Smooth muscle cell (in vitro differentiated cells): ENCODE measurements around the gene KCNH5. TPM values are rescaled to one million over a fixed set of nuclear protein-coding genes. Genes with fewer than 3 reads are reported as not detected.

Experiments
- DNase-seq: peaks from one replicate; lab custom pipeline; 2025; ENCODE audit not compliant: unreplicated experiment; lab: John Stamatoyannopoulos, UW
- H2AFZ ChIP-seq: fragments of 200-600 bp; sonication (generic); 2 replicates; pipeline ENCODE4 v1.6.0; 2016; ENCODE audit warnings: antibody characterized with exemption, low read depth, mild to moderate bottlenecking
- H3F3A ChIP-seq: fragments of 200-600 bp; sonication (generic); 2 replicates; pipeline ENCODE4 v1.6.0; 2017; ENCODE audit warnings: antibody characterized with exemption, low read depth
- H3K27ac ChIP-seq: fragments of 200-600 bp; sonication (generic); 2 replicates; pipeline ENCODE4 v1.5.1; 2016; ENCODE audit warnings: low read depth, mild to moderate bottlenecking
- H3K27me3 ChIP-seq: fragments of 200-600 bp; sonication (generic); 2 replicates; pipeline ENCODE4 v1.6.1; 2016; ENCODE audit warnings: low read depth, mild to moderate bottlenecking
- H3K36me3 ChIP-seq: fragments of 200-600 bp; sonication (generic); 2 replicates; pipeline ENCODE4 v1.5.1; 2016; ENCODE audit warnings: low read depth
- H3K4me1 ChIP-seq: fragments of 200-600 bp; sonication (generic); 2 replicates; pipeline ENCODE4 v1.5.1; 2016; ENCODE audit warnings: low read depth
- H3K4me2 ChIP-seq: fragments of 200-600 bp; sonication (generic); 2 replicates; pipeline ENCODE4 v1.6.0; 2016; ENCODE audit warnings: mild to moderate bottlenecking
- H3K4me3 ChIP-seq: fragments of 200-600 bp; sonication (generic); 2 replicates; pipeline ENCODE4 v1.5.1; 2016; ENCODE audit warnings: mild to moderate bottlenecking
- H3K79me2 ChIP-seq: fragments of 200-600 bp; sonication (generic); 2 replicates; pipeline ENCODE4 v1.6.0; 2016; ENCODE audit warnings: low read depth, mild to moderate bottlenecking
- H3K9ac ChIP-seq: fragments of 200-600 bp; sonication (generic); 2 replicates; pipeline ENCODE4 v1.6.0; 2016; ENCODE audit warnings: low read depth
- H3K9me3 ChIP-seq: fragments of 200-600 bp; sonication (generic); replicated peaks from 2 replicates; pipeline ENCODE4 v1.5.1; 2016; ENCODE audit warnings: low read depth
- H4K20me1 ChIP-seq: fragments of 200-600 bp; sonication (generic); 2 replicates; pipeline ENCODE4 v1.6.0; 2016; ENCODE audit warnings: low read depth
- CTCF ChIP-seq: fragments of 200-600 bp; sonication (generic); IDR thresholded peaks from 2 replicates; pipeline ENCODE4 v1.5.1; 2017; ENCODE audit warnings: borderline replicate concordance, mild to moderate bottlenecking, antibody characterized with exemption; ENCODE audit not compliant: insufficient read depth, poor library complexity, severe bottlenecking
- WGBS: methylation state at CpG from one replicate; pipeline ENCODE4 v1.1.7; 2016; ENCODE audit warnings: low lambda C conversion rate; 5-methylcytosine and 5-hydroxymethylcytosine counted together
- polyA plus RNA-seq: library from polyadenylated mRNA; unstranded; fragments of >200 nt; fragmentation: Nextera tagmentation; extraction: Ambion mirVana; gene quantifications from 2 replicates; pipeline ENCODE4 v1.2.1, GENCODE V29; 2016
- total RNA-seq: library from RNA; depleted of rRNA; stranded (reverse); fragments of >200 nt; gene quantifications from 2 replicates; pipeline ENCODE4 v1.2.3, GENCODE V29; 2014

The KCNH5 gene
- total and polyA plus RNA-seq, 2 experiments from 2014 or later, result 0.03 to 0.54 TPM

- Histone ChIP-seq H3F3A (no peaks in the 10 kb centered on the region), H3K27ac (no peak overlapping the region), H3K79me2 (no peaks in the 10 kb centered on the region), H4K20me1 (no peaks in the 10 kb centered on the region), H3K4me1 (no peaks in the 10 kb centered on the region), H3K36me3 (no peaks in the 10 kb centered on the region), H3K4me3 (no peak overlapping the region), H3K4me2 (no peak overlapping the region), H2AFZ (no peak overlapping the region), H3K9ac (no peak overlapping the region), H3K9me3 (no peaks in the 10 kb centered on the region), H3K27me3 (peaks cover 60% of the 10 kb centered on the region)
- WGBS, result 74% methylated on average over 4 of the region's 4 CpGs
- TF ChIP-seq CTCF, result no peak
- DNase-seq, result no peak
Observed at GRCh38 chr14:63051992-63052391, 6.7 kb upstream of the KCNH5 start.

DNA sequence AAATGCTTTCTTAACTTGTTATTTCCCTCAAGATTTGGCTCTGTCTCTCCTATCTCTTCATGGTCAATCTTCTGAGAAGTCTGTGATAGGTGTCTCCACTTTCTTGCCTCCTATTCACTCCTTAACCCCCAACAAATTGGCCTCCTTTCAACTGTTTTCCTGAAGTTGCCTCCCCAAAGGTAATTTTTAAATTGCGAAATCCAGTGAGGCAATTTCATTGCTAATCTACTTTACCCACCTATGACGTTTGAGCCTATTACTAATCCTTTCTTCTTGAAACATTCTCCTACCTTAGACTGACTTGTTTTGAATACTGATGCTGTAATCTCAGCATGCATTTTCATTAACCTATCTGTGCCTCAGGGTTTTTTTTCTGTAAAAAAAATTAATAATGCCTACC lies 6.0 kb upstream of the KCNH5 start:
- Histone ChIP-seq H3K4me3 (no peak overlapping the region), H3K4me1 (peaks cover 4% of the 10 kb centered on the region), H3K36me3 (no peaks in the 10 kb centered on the region), H3K9me3 (no peaks in the 10 kb centered on the region), H4K20me1 (no peaks in the 10 kb centered on the region), H3F3A (no peaks in the 10 kb centered on the region), H3K27ac (no peak overlapping the region), H3K79me2 (no peaks in the 10 kb centered on the region), H2AFZ (no peak overlapping the region), H3K9ac (no peak overlapping the region), H3K4me2 (no peak overlapping the region), H3K27me3 (peaks cover 67% of the 10 kb centered on the region)
- 80% methylated on average over 2 of the region's 2 CpGs for WGBS
- TF ChIP-seq CTCF, result no peak
- DNase-seq, result no peak

- Histone ChIP-seq H3K4me3 (no peak overlapping the region), H3K79me2 (no peaks in the 10 kb centered on the region), H3K4me2 (no peak overlapping the region), H3K9ac (no peak overlapping the region), H4K20me1 (no peaks in the 10 kb centered on the region), H2AFZ (no peak overlapping the region), H3K36me3 (no peaks in the 10 kb centered on the region), H3K27me3 (peaks cover 73% of the 10 kb centered on the region), H3K4me1 (peaks cover 9% of the 10 kb centered on the region), H3F3A (no peaks in the 10 kb centered on the region), H3K9me3 (no peaks in the 10 kb centered on the region), H3K27ac (no peak overlapping the region)
- TF ChIP-seq CTCF, result no peak
- 95% methylated on average over 2 of the region's 2 CpGs for WGBS
- no peak for DNase-seq
Observed at GRCh38 chr14:63050694-63051093, 5.4 kb upstream of the KCNH5 start.
